A673 (cell line): ENCODE results near the gene CDH4. TPM values are rescaled to one million over a fixed set of nuclear protein-coding genes. Genes with fewer than 3 reads are reported as not detected.
A peak's percentile ranks its signal among the peaks of the same experiment; 100 is the strongest.

Experiments used
- BruUV-seq: library from RNA; stranded (reverse); fragments of 400-500 nt; replicated peaks from 2 replicates; lab custom pipeline; 2021; lab: Mats Ljungman, UMichigan
- CTCF ChIA-PET: fragments of 300-600 bp; sonication (Branson Sonifier 250); formaldehyde crosslinking; loops from one replicate; lab custom pipeline; 2022; ENCODE audit warnings: antibody characterized with exemption; lab: Charles Lee
- POLR2A ChIA-PET: fragments of 300-600 bp; sonication (Branson Sonifier 250); formaldehyde crosslinking; loops from one replicate; lab custom pipeline; 2022; ENCODE audit warnings: antibody characterized with exemption; ENCODE audit not compliant: low non-redundant PET; lab: Charles Lee
- DNase-seq: peaks from one replicate; pipeline ENCODE4 v3.0.0-alpha.2; 2015; ENCODE audit warnings: low spot score
- H3K27ac ChIP-seq: fragments of 200-600 bp; sonication (generic); 2 replicates; pipeline ENCODE4 v1.5.1; 2016; ENCODE audit warnings: mixed run types, low read depth, mild to moderate bottlenecking, mixed read lengths, antibody characterized with exemption, low read length; ENCODE audit not compliant: poor library complexity, severe bottlenecking
- H3K27me3 ChIP-seq: fragments of 200-600 bp; sonication (generic); replicated peaks from 2 replicates; pipeline ENCODE4 v1.6.1; 2017; ENCODE audit warnings: mixed run types, low read depth, mild to moderate bottlenecking, mixed read lengths, antibody characterized with exemption, low read length; ENCODE audit not compliant: insufficient read depth, poor library complexity
- H3K36me3 ChIP-seq: fragments of 200-600 bp; sonication (generic); 2 replicates; pipeline ENCODE4 v1.6.1; 2016; ENCODE audit warnings: mixed run types, mild to moderate bottlenecking, mixed read lengths, antibody characterized with exemption, low read length; ENCODE audit not compliant: insufficient read depth, poor library complexity, severe bottlenecking
- H3K4me1 ChIP-seq: fragments of 200-600 bp; sonication (generic); 2 replicates; pipeline ENCODE4 v1.6.1; 2017; ENCODE audit warnings: mixed run types, mild to moderate bottlenecking, mixed read lengths, antibody characterized with exemption, low read length; ENCODE audit not compliant: insufficient read depth, poor library complexity, severe bottlenecking
- H3K4me3 ChIP-seq: fragments of 200-600 bp; sonication (generic); 2 replicates; pipeline ENCODE4 v1.5.1; 2016; ENCODE audit warnings: low read depth, mixed run types, mild to moderate bottlenecking, mixed read lengths, low read length; ENCODE audit not compliant: poor library complexity, severe bottlenecking
- H3K9me3 ChIP-seq: fragments of 200-600 bp; sonication (generic); 2 replicates; pipeline ENCODE4 v1.6.1; 2016; ENCODE audit warnings: mixed run types, low read depth, mild to moderate bottlenecking, mixed read lengths, antibody characterized with exemption, low read length; ENCODE audit not compliant: poor library complexity, severe bottlenecking
- EZH2 ChIP-seq: fragments of 200-600 bp; sonication (generic); IDR thresholded peaks from 2 replicates; pipeline ENCODE4 v1.6.1; 2017; ENCODE audit warnings: borderline replicate concordance, low read depth, mild to moderate bottlenecking, mixed read lengths, antibody characterized with exemption, low read length; ENCODE audit not compliant: poor library complexity, severe bottlenecking
- intact Hi-C: fragments of 100-400 bp; cut with micrococcal nuclease; formaldehyde crosslinking; loops from one replicate; pipeline ENCODE4 v1.10.0; 2022; ENCODE audit not compliant: unreplicated experiment
- total RNA-seq: library from RNA; stranded (reverse); gene quantifications from 2 replicates; pipeline ENCODE4 v1.2.3, GENCODE V29; 2021
- TF ChIP-seq, protein P1 (sequence below): fragments of 300-800, 200-600 bp; sonication (generic); conservative IDR thresholded peaks from 2 replicates; pipeline ENCODE4 v1.5.1; 2017; ENCODE audit warnings: low read depth, mild to moderate bottlenecking, antibody characterized with exemption, low read length, moderate library complexity, mixed read lengths

Gene CDH4
- total RNA-seq, 1 experiment from 2014 or later, result 8.3 TPM

DNA sequence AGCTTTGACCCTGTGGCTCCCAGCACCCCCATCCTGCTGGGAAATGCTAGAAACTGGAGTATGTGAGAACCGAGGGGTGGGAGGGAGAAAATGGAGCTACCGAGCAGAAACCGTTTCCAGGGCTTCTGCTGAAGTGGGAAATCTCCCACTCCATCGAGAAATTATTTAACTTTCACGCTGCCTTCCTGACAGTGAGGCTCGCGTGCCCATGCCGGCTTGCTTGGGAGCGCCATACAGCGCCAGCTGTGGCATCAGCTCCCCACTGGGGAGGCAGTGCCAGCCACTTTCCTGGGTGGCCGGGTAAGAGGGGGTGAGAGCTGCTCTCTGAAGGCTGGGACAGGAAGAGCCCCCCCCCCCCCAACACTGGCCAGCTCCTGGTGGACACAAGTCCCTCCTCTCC is 544.7 kb downstream of the CDH4 start:
- Histone ChIP-seq H3K9me3 (no peaks in the 10 kb centered on the region), H3K27me3 (peaks cover 9% of the 10 kb centered on the region), H3K36me3 (no peaks in the 10 kb centered on the region), H3K4me1 (no peaks in the 10 kb centered on the region), H3K4me3 (no peak overlapping the region), H3K27ac (no peak overlapping the region)
- DNase-seq, result no peak
- TF ChIP-seq EZH2, result no peak
- TF ChIP-seq, protein P1, sequence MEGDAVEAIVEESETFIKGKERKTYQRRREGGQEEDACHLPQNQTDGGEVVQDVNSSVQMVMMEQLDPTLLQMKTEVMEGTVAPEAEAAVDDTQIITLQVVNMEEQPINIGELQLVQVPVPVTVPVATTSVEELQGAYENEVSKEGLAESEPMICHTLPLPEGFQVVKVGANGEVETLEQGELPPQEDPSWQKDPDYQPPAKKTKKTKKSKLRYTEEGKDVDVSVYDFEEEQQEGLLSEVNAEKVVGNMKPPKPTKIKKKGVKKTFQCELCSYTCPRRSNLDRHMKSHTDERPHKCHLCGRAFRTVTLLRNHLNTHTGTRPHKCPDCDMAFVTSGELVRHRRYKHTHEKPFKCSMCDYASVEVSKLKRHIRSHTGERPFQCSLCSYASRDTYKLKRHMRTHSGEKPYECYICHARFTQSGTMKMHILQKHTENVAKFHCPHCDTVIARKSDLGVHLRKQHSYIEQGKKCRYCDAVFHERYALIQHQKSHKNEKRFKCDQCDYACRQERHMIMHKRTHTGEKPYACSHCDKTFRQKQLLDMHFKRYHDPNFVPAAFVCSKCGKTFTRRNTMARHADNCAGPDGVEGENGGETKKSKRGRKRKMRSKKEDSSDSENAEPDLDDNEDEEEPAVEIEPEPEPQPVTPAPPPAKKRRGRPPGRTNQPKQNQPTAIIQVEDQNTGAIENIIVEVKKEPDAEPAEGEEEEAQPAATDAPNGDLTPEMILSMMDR, result no peak
- ChIA-PET CTCF (no interaction called here), POLR2A (no interaction called here)
- intact Hi-C loops, result no loop called here
- no TSS peak for BruUV-seq

DNA sequence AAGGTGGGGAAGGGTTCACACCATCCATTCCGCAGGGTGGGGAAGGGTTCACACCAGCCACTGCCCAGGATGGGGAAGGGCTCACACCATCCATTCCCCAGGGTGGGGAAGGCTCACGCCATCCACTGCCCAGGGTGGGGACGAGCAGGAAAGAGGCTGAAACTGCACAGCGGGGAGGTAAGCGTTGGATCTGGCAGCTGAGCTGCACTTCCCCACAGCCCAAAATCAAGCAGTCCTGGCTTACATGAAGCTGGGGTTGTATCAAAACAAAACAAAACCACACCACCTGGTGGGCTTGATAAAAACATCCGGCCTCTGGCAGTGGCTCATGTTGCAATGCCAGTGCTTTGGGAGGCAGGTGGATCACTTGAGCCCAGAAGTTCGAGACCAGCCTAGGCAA is 545.1 kb downstream of the CDH4 start:
- Histone ChIP-seq H3K27ac (no peak overlapping the region), H3K9me3 (no peaks in the 10 kb centered on the region), H3K27me3 (peaks cover 13% of the 10 kb centered on the region), H3K36me3 (no peaks in the 10 kb centered on the region), H3K4me3 (no peak overlapping the region), H3K4me1 (no peaks in the 10 kb centered on the region)
- ChIA-PET POLR2A (no interaction called here), CTCF (no interaction called here)
- intact Hi-C loops, result no loop called here
- BruUV-seq, result no TSS peak
- peak; percentile 33 for DNase-seq
- TF ChIP-seq, protein P1, result no peak
- no peak for TF ChIP-seq EZH2

DNA sequence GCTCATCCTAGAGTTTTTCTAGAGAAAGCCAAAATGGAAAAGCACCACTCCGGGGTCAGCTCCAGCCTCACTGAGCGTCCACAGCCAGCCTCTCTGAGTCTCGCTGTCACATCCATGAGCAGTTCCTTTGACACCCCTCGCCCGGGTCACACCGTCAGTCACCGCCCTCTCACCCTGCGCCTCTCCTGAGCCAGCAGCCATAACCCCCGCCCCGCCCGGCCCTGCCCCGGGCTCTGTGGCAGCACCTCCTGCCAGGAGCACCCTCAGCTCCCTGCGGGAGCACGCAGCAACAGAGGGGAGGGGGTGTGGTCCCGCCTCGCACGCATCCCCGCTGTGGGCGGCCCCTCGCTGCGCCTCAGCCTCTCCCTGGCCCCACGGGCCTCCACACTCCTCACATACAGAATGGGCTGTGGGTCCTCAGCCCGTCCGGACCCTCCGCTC is 545.9 kb downstream of the CDH4 start:
- Histone ChIP-seq H3K27me3 (peaks cover 21% of the 10 kb centered on the region), H3K9me3 (no peaks in the 10 kb centered on the region), H3K36me3 (no peaks in the 10 kb centered on the region), H3K4me1 (no peaks in the 10 kb centered on the region), H3K27ac (no peak overlapping the region), H3K4me3 (no peak overlapping the region)
- no peak for TF ChIP-seq EZH2
- TF ChIP-seq, protein P1, result no peak
- ChIA-PET CTCF (no interaction called here), POLR2A (no interaction called here)
- no peak for DNase-seq
- BruUV-seq, result no TSS peak
- intact Hi-C loops, result no loop called here
